PC-9 (cell line): ENCODE measurements around the gene CCT6A. TPM values are rescaled to one million over a fixed set of nuclear protein-coding genes. Genes with fewer than 3 reads are reported as not detected.
A peak's percentile ranks its signal among the peaks of the same experiment; 100 is the strongest.

ENCODE experiments used
- BruUV-seq: library from RNA; stranded (reverse); fragments of 400-500 nt; replicated peaks from 2 replicates; lab custom pipeline; 2021; lab: Mats Ljungman, UMichigan
- CTCF ChIA-PET: fragments of 300-600 bp; sonication (Branson Sonifier 250); formaldehyde crosslinking; loops from one replicate; lab custom pipeline; 2022; ENCODE audit warnings: antibody characterized with exemption; lab: Charles Lee
- POLR2A ChIA-PET: fragments of 300-600 bp; sonication (Branson Sonifier 250); formaldehyde crosslinking; loops from one replicate; lab custom pipeline; 2022; ENCODE audit warnings: antibody characterized with exemption; ENCODE audit not compliant: unreplicated experiment; lab: Charles Lee
- DNase-seq, 2 experiments: peaks; one replicate each; pipeline versions ENCODE4 v3.0.0 to v3.0.0-alpha.2; 2015 to 2022; ENCODE audit warnings: mixed read lengths in 1 of 2
- H2AFZ ChIP-seq: fragments of 200-600 bp; sonication (generic); 2 replicates; pipeline ENCODE4 v1.8.1; 2017; ENCODE audit warnings: antibody characterized with exemption
- H3F3A ChIP-seq: fragments of 200-600 bp; sonication (generic); 2 replicates; pipeline ENCODE4 v1.8.1; 2017; ENCODE audit warnings: antibody characterized with exemption, mild to moderate bottlenecking, low read depth; ENCODE audit not compliant: insufficient read depth
- H3K27ac ChIP-seq: fragments of 200-600 bp; sonication (generic); 2 replicates; pipeline ENCODE4 v1.6.1; 2016; ENCODE audit warnings: mixed run types
- H3K27me3 ChIP-seq: fragments of 200-600 bp; sonication (generic); 2 replicates; pipeline ENCODE4 v1.6.1; 2016; ENCODE audit warnings: low read depth, mixed run types; ENCODE audit not compliant: insufficient read depth
- H3K36me3 ChIP-seq: fragments of 200-600 bp; sonication (generic); 2 replicates; pipeline ENCODE4 v1.6.1; 2016; ENCODE audit warnings: low read depth, mixed run types
- H3K4me1 ChIP-seq: fragments of 200-600 bp; sonication (generic); replicated peaks from 2 replicates; pipeline ENCODE4 v1.6.1; 2016; ENCODE audit warnings: mixed run types; ENCODE audit not compliant: insufficient read depth
- H3K4me2 ChIP-seq: fragments of 200-600 bp; sonication (generic); 2 replicates; pipeline ENCODE4 v1.6.1; 2017; ENCODE audit warnings: mixed run types
- H3K4me3 ChIP-seq: fragments of 200-600 bp; sonication (generic); 2 replicates; pipeline ENCODE4 v1.6.1; 2016; ENCODE audit warnings: mixed run types
- H3K79me2 ChIP-seq: fragments of 200-600 bp; sonication (generic); 2 replicates; pipeline ENCODE4 v1.6.1; 2017; ENCODE audit warnings: low read depth, mixed run types
- H3K9me2 ChIP-seq: fragments of 200-600 bp; sonication (generic); 2 replicates; pipeline ENCODE4 v1.8.1; 2017; ENCODE audit warnings: mild to moderate bottlenecking; ENCODE audit not compliant: insufficient read depth
- H3K9me3 ChIP-seq: fragments of 200-600 bp; sonication (generic); 2 replicates; pipeline ENCODE4 v1.8.1; 2016; ENCODE audit warnings: low read depth; ENCODE audit not compliant: insufficient read depth
- H4K20me1 ChIP-seq: fragments of 200-600 bp; sonication (generic); 2 replicates; pipeline ENCODE4 v1.8.1; 2017; ENCODE audit not compliant: insufficient read depth
- CTCF ChIP-seq: fragments of 200-600 bp; sonication (generic); conservative IDR thresholded peaks from 2 replicates; pipeline ENCODE4 v1.6.1; 2017; ENCODE audit warnings: mixed run types, antibody characterized with exemption, mild to moderate bottlenecking, moderate library complexity
- EZH2 ChIP-seq: fragments of 200-600 bp; sonication (generic); IDR thresholded peaks from 2 replicates; pipeline ENCODE4 v1.8.0; 2017; ENCODE audit warnings: antibody characterized with exemption, low read depth
- intact Hi-C: fragments of 100-400 bp; cut with micrococcal nuclease; formaldehyde crosslinking; loops from one replicate; pipeline ENCODE4 v1.10.0; 2022; ENCODE audit not compliant: unreplicated experiment
- total RNA-seq: library from RNA; stranded (reverse); gene quantifications from 2 replicates; pipeline ENCODE4 v1.2.3, GENCODE V29; 2021

CCT6A gene
- total RNA-seq, 1 experiment from 2014 or later: 323 TPM

GRCh38 chr7:56074371-56074791 lies 22.8 kb downstream of the CCT6A start:
- H3K27ac ChIP-seq: no peak overlapping the region
- H3K9me3 ChIP-seq: no peaks in the 10 kb centered on the region
- peak; percentile 86 to 95 for DNase-seq
- ChIA-PET POLR2A (interaction anchor here (0.6 to 0.7 kb wide), 4 partner anchors 30 to 1315 kb away, joined by 3 to 4 read pairs (median 3); partner anchors contain the start of gene SEC61G), CTCF (interaction anchor here (0.6 to 1.8 kb wide), 4 partner anchors 23 to 433 kb away, joined by 3 to 14 read pairs (median 8); partner anchors contain the start of genes CCT6A and PSPH)
- H3K36me3 ChIP-seq: peaks cover 53% of the 10 kb centered on the region
- H3K4me3 ChIP-seq: no peak overlapping the region
- intact Hi-C loops: loop anchor here (1.0 kb wide), 5 partner anchors 32 to 794 kb away; partner anchors contain the start of gene CHCHD2
- H3K27me3 ChIP-seq: no peaks in the 10 kb centered on the region
- no peak for TF ChIP-seq EZH2
- peak; percentile 100 for TF ChIP-seq CTCF
- peaks cover 8% of the 10 kb centered on the region; the same call in 1 of the 2 replicates for H3K79me2 ChIP-seq
- no TSS peak for BruUV-seq
- H3K4me1 ChIP-seq: peaks cover 29% of the 10 kb centered on the region
- peaks cover 4% of the 10 kb centered on the region for H4K20me1 ChIP-seq
- no peak overlapping the region for H2AFZ ChIP-seq
- no peak overlapping the region for H3K4me2 ChIP-seq
- peaks cover 71% of the 10 kb centered on the region for H3F3A ChIP-seq
- H3K9me2 ChIP-seq: no peaks in the 10 kb centered on the region

GRCh38 chr7:56077681-56078080 lies 26.1 kb downstream of the CCT6A start:
- Histone ChIP-seq H3K9me3 (no peaks in the 10 kb centered on the region), H3K9me2 (no peaks in the 10 kb centered on the region), H3K4me1 (peaks cover 29% of the 10 kb centered on the region), H3K36me3 (peaks cover 37% of the 10 kb centered on the region), H3K27ac (no peak overlapping the region), H3K27me3 (no peaks in the 10 kb centered on the region), H2AFZ (no peak overlapping the region), H3K4me3 (no peak overlapping the region), H4K20me1 (peaks cover 4% of the 10 kb centered on the region), H3K4me2 (no peak overlapping the region), H3F3A (peaks cover 55% of the 10 kb centered on the region), H3K79me2 (peaks cover 8% of the 10 kb centered on the region; the same call in 1 of the 2 replicates)
- ChIA-PET CTCF (interaction anchor here (0.6 kb wide), 1 partner anchor 64 kb away, joined by 8 read pairs; no protein-coding TSS in a partner anchor), POLR2A (no interaction called here)
- intact Hi-C loops: no loop called here
- no peak for DNase-seq
- BruUV-seq: no TSS peak
- TF ChIP-seq EZH2 (no peak), CTCF (no peak)

- Histone ChIP-seq H3K4me2 (no peak overlapping the region), H3F3A (peaks cover 52% of the 10 kb centered on the region), H3K36me3 (peaks cover 34% of the 10 kb centered on the region), H3K9me3 (no peaks in the 10 kb centered on the region), H3K4me1 (peaks cover 29% of the 10 kb centered on the region), H3K79me2 (peaks cover 8% of the 10 kb centered on the region; the same call in 1 of the 2 replicates), H4K20me1 (peaks cover 4% of the 10 kb centered on the region), H3K27ac (no peak overlapping the region), H3K4me3 (no peak overlapping the region), H3K9me2 (no peaks in the 10 kb centered on the region), H3K27me3 (no peaks in the 10 kb centered on the region), H2AFZ (no peak overlapping the region)
- DNase-seq: no peak
- BruUV-seq: no TSS peak
- CTCF ChIA-PET: no interaction called here
- TF ChIP-seq CTCF (no peak), EZH2 (no peak)
- POLR2A ChIA-PET: no interaction called here
- intact Hi-C loops: no loop called here
Measured at GRCh38 chr7:56078196-56078595, 26.6 kb downstream of the CCT6A start.
